Dermis blood vessel endothelial cell (primary cell): ENCODE measurements around the gene CD2AP. TPM values are rescaled to one million over a fixed set of nuclear protein-coding genes. Genes with fewer than 3 reads are reported as not detected.
A peak's percentile ranks its signal among the peaks of the same experiment; 100 is the strongest.
"Not testable (repeated sequence)": the region's sequence is repeated elsewhere in the genome, so short reads cannot be mapped to it uniquely, and the experiment has no call there.

Source experiments
- DNase-seq: peaks from one replicate; pipeline ENCODE4 v3.0.0; 2010
- total RNA-seq: library from RNA; depleted of rRNA; stranded (reverse); fragments of >200 nt; gene quantifications from 2 replicates; pipeline ENCODE4 v1.2.3, GENCODE V29; 2014

CD2AP gene
- 42.0 and 43.7 TPM in 2 replicates for total RNA-seq

GRCh38 chr6:47477497-47478232 lies at the start of gene CD2AP:
Gene CD2AP (plus strand): TSS chr6:47477789. CDS start chr6:47478245, 456 bp downstream.
- peak; percentile 92 for DNase-seq

- DNase-seq, result no peak
Observed at GRCh38 chr6:47428288-47428687, 49.3 kb upstream of the CD2AP start.

DNA sequence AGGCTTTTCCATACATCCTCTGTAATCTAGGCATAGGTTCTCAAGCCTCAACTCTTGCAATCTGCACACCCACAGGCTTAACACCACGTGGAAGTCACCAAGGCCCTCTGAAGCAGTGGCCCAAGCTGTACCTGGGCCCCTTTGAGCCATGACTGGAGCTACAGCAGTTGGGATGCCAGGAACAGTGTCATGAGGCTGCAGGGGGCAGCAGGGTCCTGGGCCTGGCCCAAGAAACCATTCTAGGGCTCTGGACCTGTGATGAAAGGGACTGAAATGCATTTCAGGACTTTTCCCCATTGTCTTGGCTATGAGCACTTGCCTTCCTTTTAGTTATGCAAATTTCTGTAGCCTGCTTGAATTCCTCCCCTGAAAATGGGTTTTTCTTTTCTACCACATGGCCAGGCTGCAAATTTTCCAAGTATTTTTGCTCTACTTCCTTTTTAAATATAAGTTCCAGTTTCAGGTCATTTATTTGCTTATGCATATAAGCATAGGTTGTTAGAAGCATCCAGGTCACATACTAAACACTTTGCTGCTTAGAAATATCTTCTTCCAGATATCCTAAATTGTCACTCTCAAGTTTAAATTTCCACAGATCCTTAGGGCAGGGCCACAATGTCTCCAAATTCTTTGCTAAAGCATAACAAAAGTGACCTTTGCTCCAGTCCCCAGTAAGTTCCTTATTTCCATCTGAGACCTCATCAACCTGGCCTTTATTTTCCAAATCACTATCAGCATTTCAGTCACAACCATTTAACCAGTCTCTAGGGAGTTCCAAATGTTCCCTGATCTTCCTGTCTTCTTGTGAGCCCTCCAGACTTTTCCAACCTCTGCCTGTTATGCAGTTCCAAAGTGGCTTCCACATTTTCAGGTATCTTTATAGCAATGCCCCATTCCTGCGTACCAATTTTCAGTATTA lies 48.6 kb upstream of the CD2AP start:
- DNase-seq, result no peak

DNA sequence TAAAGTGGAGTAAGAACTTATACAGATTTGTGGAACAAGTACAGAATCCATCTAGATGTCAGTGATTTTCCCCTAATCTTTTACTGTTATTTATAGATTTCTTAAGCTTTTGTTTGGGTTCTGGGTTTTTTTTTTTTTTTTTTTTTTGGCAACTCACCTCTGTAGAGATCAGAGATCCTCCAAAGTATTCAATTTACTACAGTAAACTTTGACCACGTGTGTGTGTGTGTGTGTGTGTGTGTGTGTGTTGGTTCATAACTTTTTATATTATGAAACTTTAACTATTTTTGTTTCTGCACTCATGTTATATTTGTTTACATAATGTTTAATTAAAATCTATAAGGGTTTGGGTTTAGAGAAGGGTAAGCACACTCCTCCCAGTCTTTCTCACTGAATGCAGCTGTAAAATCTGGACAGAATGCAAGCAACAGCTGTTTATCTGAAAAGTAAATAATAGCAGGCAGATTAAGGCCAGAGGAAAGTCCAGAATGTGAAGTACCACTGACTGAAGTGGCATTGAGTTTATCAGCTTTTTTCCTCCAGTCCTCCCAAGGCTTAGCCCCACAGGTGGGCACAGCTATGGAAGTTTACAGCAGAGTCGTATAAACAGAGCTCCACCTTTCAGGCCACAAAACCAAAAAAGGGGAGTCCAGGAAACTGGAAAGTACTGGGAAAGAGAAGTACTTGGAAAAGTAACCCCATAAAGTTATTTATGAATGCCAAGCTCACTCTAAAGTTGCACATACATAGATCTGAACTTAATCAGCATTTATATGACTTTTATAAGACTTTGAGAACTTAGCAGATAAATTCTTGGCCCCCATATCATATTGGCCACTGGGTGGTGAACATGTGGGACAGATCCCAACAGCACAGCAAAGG lies 43.0 kb upstream of the CD2AP start:
- DNase-seq, result no peak

DNA sequence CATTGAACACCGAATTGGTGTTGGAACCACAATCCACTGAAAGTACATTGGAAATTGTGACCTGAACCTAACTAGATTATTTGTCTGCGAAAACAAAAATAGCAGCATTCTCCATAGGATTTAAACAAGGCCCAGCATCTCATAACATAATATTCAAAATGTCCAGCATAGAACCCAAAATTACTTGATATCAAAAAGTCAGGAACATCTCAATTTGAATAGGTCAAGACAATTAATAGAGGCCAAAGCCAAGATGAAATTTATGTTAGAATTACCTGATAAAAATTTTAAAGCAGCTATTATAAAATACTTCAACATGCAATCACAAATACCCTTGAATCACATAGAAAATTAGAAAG lies 42.4 kb upstream of the CD2AP start:
- DNase-seq, result no peak

DNA sequence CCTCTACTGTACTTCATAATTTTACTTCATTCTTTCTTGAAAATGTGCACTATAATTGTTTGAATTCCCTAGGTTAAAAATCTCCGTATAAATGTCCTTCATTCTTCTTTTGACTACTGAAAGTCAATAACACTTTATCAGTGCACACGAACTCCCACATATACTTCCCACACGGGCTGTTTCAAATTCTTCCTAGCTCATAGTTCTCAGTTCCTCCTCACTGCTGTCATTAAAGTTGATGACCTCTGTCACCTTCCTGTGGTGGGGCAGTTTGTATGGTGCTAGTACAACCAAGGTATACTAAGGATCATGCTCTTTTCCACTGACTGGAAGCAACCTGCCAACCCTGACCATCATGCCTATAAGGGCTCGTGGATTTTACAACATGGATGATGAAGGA lies 40.0 kb upstream of the CD2AP start:
- DNase-seq, result no peak

DNA sequence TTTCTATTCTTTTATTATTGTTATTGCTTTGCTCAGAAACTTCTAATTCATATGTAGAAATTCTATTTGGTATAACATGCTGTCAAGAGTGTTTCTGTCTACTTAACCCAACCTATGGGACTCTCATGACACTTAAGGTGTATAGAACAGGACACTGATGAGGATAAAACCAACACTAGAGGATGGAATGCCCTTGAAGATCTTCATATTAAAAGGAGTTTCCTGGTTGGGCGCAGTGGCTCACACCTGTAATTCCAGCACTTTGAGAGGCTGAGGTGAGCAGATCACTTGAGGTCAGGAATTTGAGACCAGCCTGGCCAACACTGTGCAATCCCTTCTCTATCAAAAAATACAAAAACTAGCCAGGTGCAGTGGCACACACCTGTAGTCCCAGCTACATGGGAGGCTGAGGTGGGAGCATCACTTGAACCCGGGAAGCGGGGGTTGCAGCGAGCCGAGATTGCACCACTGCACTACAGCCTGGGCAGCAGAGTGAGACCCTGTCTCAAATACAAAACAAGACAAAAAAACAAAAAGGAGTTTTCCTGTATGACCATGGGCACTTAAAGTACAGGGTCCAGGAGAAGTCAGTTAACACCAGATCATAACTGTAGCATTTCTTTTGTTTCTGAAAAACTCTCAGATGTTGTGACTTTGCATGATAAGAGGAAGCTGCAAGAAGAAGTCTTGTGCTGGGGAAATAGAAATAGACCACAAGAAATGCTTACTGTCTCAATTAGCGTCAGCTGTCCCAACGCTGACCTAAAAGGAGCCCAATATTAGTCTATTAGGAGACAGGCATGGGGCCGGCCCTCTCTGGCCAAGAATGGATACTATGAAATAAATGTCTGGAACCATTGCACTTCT lies 38.9 kb upstream of the CD2AP start:
- no peak for DNase-seq

- no peak for DNase-seq
Observed at GRCh38 chr6:47439348-47439668, 38.3 kb upstream of the CD2AP start.

DNA sequence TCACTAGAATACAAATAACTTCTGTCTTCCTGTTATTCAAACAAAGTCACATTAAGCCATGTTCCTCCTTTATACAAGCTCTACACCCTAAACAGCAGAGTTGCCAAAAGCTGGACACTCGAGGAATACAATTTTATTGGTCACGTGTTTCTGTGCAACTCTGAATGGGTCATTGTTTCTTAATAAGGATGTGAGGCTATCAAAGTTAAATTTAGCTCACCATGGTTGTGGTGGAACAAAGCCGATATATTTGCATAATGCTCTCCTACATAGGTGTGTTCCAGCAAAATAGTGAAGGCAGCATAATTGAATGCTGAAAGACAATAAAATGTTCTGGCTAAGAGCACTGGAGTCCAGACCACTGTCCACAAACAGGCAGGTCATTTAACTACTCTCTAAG lies 36.9 kb upstream of the CD2AP start:
- DNase-seq, result peak; percentile 57

DNA sequence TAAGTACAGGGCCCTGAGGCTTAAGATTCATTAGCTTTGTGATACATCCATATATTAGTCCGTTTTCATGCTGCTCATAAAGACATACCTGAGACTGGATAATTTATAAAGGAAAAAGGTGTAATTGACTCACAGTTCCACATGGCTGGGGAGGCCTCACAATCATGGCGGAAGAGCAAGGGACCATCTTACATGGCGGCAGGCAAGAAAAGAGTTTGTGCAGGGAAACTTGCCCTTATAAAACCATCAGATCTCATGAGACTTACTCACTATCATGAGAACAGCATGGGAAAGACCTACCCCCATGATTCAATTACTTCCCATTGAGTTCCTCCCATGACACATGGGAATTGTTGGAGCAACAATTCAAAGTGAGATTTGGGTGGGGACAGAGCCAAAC lies 32.6 kb upstream of the CD2AP start:
- DNase-seq, result not testable (repeated sequence)

DNA sequence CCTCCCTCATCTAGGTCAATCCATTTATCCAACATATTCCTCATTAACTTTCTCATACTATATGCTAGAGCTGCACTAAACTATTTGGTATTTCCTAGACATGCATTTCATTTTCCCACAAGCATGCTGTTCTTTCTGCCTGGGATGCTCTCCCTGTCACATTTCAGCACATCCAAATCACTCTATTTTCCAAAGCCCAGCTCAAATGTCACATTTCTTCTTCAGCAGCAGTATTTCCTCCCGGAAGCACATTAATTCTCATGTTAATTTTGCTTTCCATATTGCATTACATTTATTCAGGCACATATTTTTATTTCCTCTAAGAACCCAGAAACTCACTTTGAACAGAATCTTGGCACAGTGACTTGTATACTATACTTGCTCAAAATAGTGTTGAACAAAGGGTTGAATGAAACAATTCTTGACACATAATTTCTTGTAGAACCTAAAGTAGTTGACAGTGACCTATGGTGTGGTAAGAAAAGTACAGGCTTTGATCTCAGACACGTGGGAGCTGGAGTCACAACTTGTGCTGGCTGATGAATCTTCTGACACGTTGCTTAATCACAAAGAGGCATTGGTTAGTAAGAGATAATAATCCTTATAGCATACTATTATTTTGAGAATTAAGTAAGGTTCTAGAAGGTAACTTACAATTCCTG lies 30.8 kb upstream of the CD2AP start:
- DNase-seq, result peak; percentile 37

DNA sequence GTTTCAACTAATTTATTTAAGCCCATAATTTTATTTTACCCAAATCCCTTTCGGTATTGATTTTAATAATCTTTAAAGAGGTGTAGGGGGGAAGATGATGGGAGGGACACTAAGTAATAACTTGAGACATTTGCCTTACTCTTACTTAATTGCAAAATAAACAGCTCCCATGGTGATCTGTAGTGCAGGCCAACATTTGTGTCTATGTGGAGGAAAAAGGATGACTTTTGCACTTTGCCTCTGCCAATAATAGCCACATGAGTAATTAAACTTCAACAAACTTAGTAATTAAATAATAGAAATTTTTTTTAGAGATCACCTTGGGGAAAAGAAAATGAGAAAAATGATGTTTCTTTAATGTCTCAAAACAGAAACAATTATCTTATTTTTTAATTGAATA lies 29.9 kb upstream of the CD2AP start:
- no peak for DNase-seq

- no peak for DNase-seq
Observed at GRCh38 chr6:47451162-47451561, 26.4 kb upstream of the CD2AP start.

- DNase-seq, result no peak
Observed at GRCh38 chr6:47452899-47453298, 24.7 kb upstream of the CD2AP start.

DNA sequence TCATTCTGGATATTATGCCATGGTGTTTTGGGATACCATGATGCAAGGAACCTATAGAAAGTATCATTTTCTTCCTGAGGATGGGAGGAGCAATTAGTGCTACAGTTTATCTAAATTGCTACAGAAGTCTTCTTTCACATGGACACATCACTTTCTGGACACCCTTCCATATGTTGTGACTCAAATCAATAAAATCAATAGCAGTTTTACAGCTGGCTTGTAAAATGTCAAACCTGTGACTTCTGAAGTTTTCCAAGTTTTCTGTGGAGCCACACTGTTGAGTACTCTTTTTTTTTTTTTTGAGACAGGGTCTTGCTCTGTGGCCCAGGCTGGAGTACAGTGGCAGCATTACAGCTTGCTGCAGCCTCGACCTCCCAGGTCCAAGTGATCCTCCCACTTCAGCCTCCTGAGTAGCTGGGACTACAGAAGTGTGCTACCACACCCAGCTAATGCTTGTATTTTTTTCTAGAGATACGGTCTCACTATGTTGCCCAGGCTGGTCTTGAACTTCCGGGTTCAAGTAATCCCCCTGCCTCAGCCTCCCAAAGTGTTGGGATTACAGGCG lies 24.1 kb upstream of the CD2AP start:
- no peak for DNase-seq

- no peak for DNase-seq
Observed at GRCh38 chr6:47454713-47455396, 22.7 kb upstream of the CD2AP start.

DNA sequence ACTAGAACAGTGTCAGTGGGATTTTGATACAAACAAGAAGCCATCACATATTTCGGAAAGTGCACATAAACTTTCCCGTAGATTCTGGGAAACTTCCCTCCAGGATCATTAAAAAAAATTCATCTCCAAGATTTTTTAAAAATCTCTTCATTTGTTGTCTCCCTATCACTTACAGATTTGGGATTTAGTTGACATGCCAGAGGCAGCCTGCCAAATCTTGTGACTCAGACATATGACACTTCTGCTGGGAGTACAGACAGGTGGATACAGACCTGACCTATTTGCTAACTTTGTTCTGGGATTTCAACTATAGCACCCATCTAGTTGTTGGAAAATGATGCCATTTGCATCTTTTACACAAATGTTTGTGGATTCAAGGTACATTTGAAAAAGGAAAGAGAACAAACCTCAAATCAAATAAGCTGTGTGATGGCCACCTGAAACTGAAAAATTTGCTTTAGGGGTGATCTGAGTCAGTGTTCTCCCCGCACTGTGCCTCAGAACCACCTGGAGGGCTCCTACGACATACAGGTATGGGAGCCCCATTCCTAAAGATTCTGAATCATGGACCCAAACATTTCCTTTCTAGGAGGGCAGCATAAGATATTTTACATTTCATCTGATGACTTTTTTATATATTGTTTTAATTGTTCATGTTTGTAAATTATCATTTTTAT lies 21.9 kb upstream of the CD2AP start:
- DNase-seq, result no peak

- DNase-seq, result no peak
Observed at GRCh38 chr6:47456536-47456975, 21.0 kb upstream of the CD2AP start.

DNA sequence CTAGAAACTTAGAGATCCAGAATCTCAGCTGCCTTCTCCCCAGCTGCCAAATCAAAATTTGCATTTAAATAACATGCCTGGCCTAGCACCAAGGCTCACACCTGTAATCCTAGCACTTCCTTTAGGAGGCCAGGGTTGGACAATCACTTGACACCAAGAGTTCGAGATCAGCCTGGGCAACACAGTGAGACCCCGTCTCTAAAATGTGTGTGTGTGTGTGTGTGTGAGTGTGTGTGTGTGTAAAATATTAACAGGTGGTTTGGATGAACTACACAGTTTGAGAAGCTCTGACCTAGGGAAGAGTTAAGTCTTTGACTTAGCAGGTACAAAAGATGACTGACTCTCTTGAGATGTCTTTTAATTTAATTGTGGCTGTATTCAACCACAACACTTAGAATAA lies 20.2 kb upstream of the CD2AP start:
- no peak for DNase-seq

- no peak for DNase-seq
Observed at GRCh38 chr6:47464052-47464451, 13.5 kb upstream of the CD2AP start.
